Neuron (in vitro differentiated cells): ENCODE results near the gene RAPH1.

Experiments
- H2AFZ ChIP-seq: one replicate; pipeline ENCODE4 v1.6.1; 2013; ENCODE audit warnings: low read depth, mild to moderate bottlenecking, inconsistent platforms, low read length, moderate library complexity
- H3K27me3 ChIP-seq: one replicate; pipeline ENCODE4 v1.6.1; 2013; ENCODE audit warnings: low read length; ENCODE audit not compliant: insufficient read depth
- H3K36me3 ChIP-seq: one replicate; pipeline ENCODE4 v1.6.1; 2013; ENCODE audit warnings: low read length; ENCODE audit not compliant: insufficient read depth
- H3K4me1 ChIP-seq: one replicate; pipeline ENCODE4 v1.6.1; 2013; ENCODE audit warnings: low read length; ENCODE audit not compliant: insufficient read depth
- H3K4me3 ChIP-seq: 2 replicates; pipeline ENCODE4 v1.5.1; 2013; ENCODE audit warnings: mild to moderate bottlenecking, low read length, moderate library complexity
- H3K9me3 ChIP-seq: one replicate; pipeline ENCODE4 v1.6.1; 2013; ENCODE audit warnings: low read length

RAPH1 gene

GRCh38 chr2:203461746-203462145, 73.4 kb downstream of the RAPH1 start:
- Histone ChIP-seq H2AFZ (no peak overlapping the region), H3K9me3 (no peaks in the 10 kb centered on the region), H3K36me3 (peaks cover 34% of the 10 kb centered on the region), H3K27me3 (no peaks in the 10 kb centered on the region), H3K4me1 (no peaks in the 10 kb centered on the region), H3K4me3 (no peak overlapping the region)

- H3K4me3 ChIP-seq, result no peak overlapping the region
- no peaks in the 10 kb centered on the region for H3K9me3 ChIP-seq
- H2AFZ ChIP-seq, result no peak overlapping the region
- H3K27me3 ChIP-seq, result no peaks in the 10 kb centered on the region
- peaks cover 59% of the 10 kb centered on the region for H3K36me3 ChIP-seq
- no peaks in the 10 kb centered on the region for H3K4me1 ChIP-seq
Measured at GRCh38 chr2:203455209-203455608, 79.9 kb downstream of the RAPH1 start.

- H2AFZ ChIP-seq, result no peak overlapping the region
- peaks cover 53% of the 10 kb centered on the region for H3K36me3 ChIP-seq
- no peaks in the 10 kb centered on the region for H3K27me3 ChIP-seq
- no peaks in the 10 kb centered on the region for H3K4me1 ChIP-seq
- no peaks in the 10 kb centered on the region for H3K9me3 ChIP-seq
- H3K4me3 ChIP-seq, result no peak overlapping the region
Measured at GRCh38 chr2:203453858-203454451, 81.1 kb downstream of the RAPH1 start.

GRCh38 chr2:203451689-203452088, 83.4 kb downstream of the RAPH1 start:
- Histone ChIP-seq H3K4me3 (no peak overlapping the region), H3K36me3 (peaks cover 55% of the 10 kb centered on the region), H3K9me3 (no peaks in the 10 kb centered on the region), H3K4me1 (no peaks in the 10 kb centered on the region), H2AFZ (no peak overlapping the region), H3K27me3 (no peaks in the 10 kb centered on the region)

GRCh38 chr2:203451011-203451410, 84.1 kb downstream of the RAPH1 start:
- H2AFZ ChIP-seq, result no peak overlapping the region
- no peaks in the 10 kb centered on the region for H3K4me1 ChIP-seq
- H3K36me3 ChIP-seq, result peaks cover 61% of the 10 kb centered on the region
- no peak overlapping the region for H3K4me3 ChIP-seq
- H3K27me3 ChIP-seq, result no peaks in the 10 kb centered on the region
- H3K9me3 ChIP-seq, result no peaks in the 10 kb centered on the region

- Histone ChIP-seq H2AFZ (no peak overlapping the region), H3K4me3 (no peak overlapping the region), H3K9me3 (no peaks in the 10 kb centered on the region), H3K36me3 (peaks cover 63% of the 10 kb centered on the region), H3K4me1 (no peaks in the 10 kb centered on the region), H3K27me3 (no peaks in the 10 kb centered on the region)
Measured at GRCh38 chr2:203450561-203450960, 84.5 kb downstream of the RAPH1 start.

GRCh38 chr2:203446780-203447179, 88.3 kb downstream of the RAPH1 start:
- Histone ChIP-seq H2AFZ (no peak overlapping the region), H3K9me3 (no peaks in the 10 kb centered on the region), H3K4me1 (no peaks in the 10 kb centered on the region), H3K4me3 (no peak overlapping the region), H3K36me3 (peaks cover 61% of the 10 kb centered on the region), H3K27me3 (no peaks in the 10 kb centered on the region)

GRCh38 chr2:203446071-203446481, 89.0 kb downstream of the RAPH1 start:
- Histone ChIP-seq H3K4me1 (no peaks in the 10 kb centered on the region), H3K27me3 (no peaks in the 10 kb centered on the region), H3K36me3 (peaks cover 64% of the 10 kb centered on the region), H2AFZ (no peak overlapping the region), H3K4me3 (no peak overlapping the region), H3K9me3 (no peaks in the 10 kb centered on the region)

GRCh38 chr2:203444738-203445137, 90.4 kb downstream of the RAPH1 start:
- Histone ChIP-seq H3K9me3 (no peaks in the 10 kb centered on the region), H2AFZ (no peak overlapping the region), H3K4me1 (no peaks in the 10 kb centered on the region), H3K4me3 (no peak overlapping the region), H3K27me3 (no peaks in the 10 kb centered on the region), H3K36me3 (peaks cover 68% of the 10 kb centered on the region)

- no peaks in the 10 kb centered on the region for H3K4me1 ChIP-seq
- no peak overlapping the region for H2AFZ ChIP-seq
- no peak overlapping the region for H3K4me3 ChIP-seq
- H3K36me3 ChIP-seq, result peaks cover 72% of the 10 kb centered on the region
- no peaks in the 10 kb centered on the region for H3K27me3 ChIP-seq
- H3K9me3 ChIP-seq, result no peaks in the 10 kb centered on the region
Measured at GRCh38 chr2:203442463-203442862, 92.6 kb downstream of the RAPH1 start.

- Histone ChIP-seq H3K4me3 (no peak overlapping the region), H2AFZ (no peak overlapping the region), H3K36me3 (peaks cover 70% of the 10 kb centered on the region), H3K9me3 (no peaks in the 10 kb centered on the region), H3K27me3 (no peaks in the 10 kb centered on the region), H3K4me1 (no peaks in the 10 kb centered on the region)
Measured at GRCh38 chr2:203441463-203441862, 93.6 kb downstream of the RAPH1 start.

- Histone ChIP-seq H3K36me3 (peaks cover 65% of the 10 kb centered on the region), H3K9me3 (no peaks in the 10 kb centered on the region), H3K27me3 (no peaks in the 10 kb centered on the region), H2AFZ (no peak overlapping the region), H3K4me1 (no peaks in the 10 kb centered on the region), H3K4me3 (no peak overlapping the region)
Measured at GRCh38 chr2:203440671-203441070, 94.4 kb downstream of the RAPH1 start.

- H3K36me3 ChIP-seq, result peaks cover 68% of the 10 kb centered on the region
Measured at GRCh38 chr2:203438528-203438927, 96.6 kb downstream of the RAPH1 start.

GRCh38 chr2:203437511-203437910, 97.6 kb downstream of the RAPH1 start:
- H3K27me3 ChIP-seq, result no peaks in the 10 kb centered on the region
- H3K36me3 ChIP-seq, result peaks cover 63% of the 10 kb centered on the region

More at GRCh38 chr2:203438528-203438927, 96.6 kb downstream of the RAPH1 start:
- H3K4me1 ChIP-seq, result no peaks in the 10 kb centered on the region
- no peak overlapping the region for H3K4me3 ChIP-seq
- no peak overlapping the region for H2AFZ ChIP-seq
- no peaks in the 10 kb centered on the region for H3K27me3 ChIP-seq
- no peaks in the 10 kb centered on the region for H3K9me3 ChIP-seq

More at GRCh38 chr2:203437511-203437910, 97.6 kb downstream of the RAPH1 start:
- Histone ChIP-seq H3K4me1 (no peaks in the 10 kb centered on the region), H3K9me3 (no peaks in the 10 kb centered on the region), H3K4me3 (no peak overlapping the region), H2AFZ (no peak overlapping the region)
